Adrenal gland (tissue), 5 donors: ENCODE results near the gene OR6T1.

ENCODE experiments used
- POLR2A ChIP-seq, 2 donors: fragments of 450-650 bp; IDR thresholded peaks; one replicate each; pipeline ENCODE4 v1.6.1; 2017; ENCODE audit warnings: antibody characterized with exemption in 2 of 2, mild to moderate bottlenecking in 2 of 2, moderate library complexity in 1 of 2
- TF ChIP-seq, protein P1 (sequence below), 6 experiments: fragments of 450-650 bp in 4 of 6; fragments of 200-600 bp in 2 of 6; sonication (generic) in 1 of 6; IDR thresholded peaks; 1 replicate in 5 of 6; 2 replicates in 1 of 6; pipeline versions ENCODE4 v1.5.1 to v1.8.0; 2016 to 2021; ENCODE audit warnings: antibody characterized with exemption in 6 of 6, mild to moderate bottlenecking in 2 of 6, moderate library complexity in 1 of 6
- donor health status: DM: no; HTN: no; CAD: no.

DNA sequence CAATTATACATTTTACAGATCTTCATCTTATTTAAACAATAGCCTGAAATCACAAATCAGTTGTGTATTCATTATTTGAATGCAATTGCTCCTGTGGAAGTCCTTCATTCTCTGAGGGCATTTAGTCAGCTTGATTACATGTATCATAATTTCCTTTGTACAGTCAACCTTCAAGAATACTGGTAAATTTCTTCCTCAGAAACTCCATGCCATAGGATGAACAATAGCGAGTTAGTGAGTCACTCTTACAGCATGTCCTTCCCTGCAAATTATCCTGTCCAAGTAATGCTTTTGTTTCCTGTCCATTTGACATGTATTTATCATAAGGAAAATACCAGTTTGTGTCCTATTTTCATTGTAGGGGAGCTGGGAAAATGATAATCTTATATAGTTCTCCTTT, 30.2 kb upstream of the OR6T1 start:
- no peak for TF ChIP-seq POLR2A (IDR thresholded peaks at IDR 0.05)
- TF ChIP-seq, protein P1, sequence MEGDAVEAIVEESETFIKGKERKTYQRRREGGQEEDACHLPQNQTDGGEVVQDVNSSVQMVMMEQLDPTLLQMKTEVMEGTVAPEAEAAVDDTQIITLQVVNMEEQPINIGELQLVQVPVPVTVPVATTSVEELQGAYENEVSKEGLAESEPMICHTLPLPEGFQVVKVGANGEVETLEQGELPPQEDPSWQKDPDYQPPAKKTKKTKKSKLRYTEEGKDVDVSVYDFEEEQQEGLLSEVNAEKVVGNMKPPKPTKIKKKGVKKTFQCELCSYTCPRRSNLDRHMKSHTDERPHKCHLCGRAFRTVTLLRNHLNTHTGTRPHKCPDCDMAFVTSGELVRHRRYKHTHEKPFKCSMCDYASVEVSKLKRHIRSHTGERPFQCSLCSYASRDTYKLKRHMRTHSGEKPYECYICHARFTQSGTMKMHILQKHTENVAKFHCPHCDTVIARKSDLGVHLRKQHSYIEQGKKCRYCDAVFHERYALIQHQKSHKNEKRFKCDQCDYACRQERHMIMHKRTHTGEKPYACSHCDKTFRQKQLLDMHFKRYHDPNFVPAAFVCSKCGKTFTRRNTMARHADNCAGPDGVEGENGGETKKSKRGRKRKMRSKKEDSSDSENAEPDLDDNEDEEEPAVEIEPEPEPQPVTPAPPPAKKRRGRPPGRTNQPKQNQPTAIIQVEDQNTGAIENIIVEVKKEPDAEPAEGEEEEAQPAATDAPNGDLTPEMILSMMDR (IDR thresholded peaks at IDR 0.05): no peak
